NK-92 (cell line): ENCODE results near the gene SETBP1.

ENCODE experiments used
- DNase-seq: peaks from one replicate; lab custom pipeline; 2025; ENCODE audit not compliant: unreplicated experiment; lab: John Stamatoyannopoulos, UW

The SETBP1 gene

DNA sequence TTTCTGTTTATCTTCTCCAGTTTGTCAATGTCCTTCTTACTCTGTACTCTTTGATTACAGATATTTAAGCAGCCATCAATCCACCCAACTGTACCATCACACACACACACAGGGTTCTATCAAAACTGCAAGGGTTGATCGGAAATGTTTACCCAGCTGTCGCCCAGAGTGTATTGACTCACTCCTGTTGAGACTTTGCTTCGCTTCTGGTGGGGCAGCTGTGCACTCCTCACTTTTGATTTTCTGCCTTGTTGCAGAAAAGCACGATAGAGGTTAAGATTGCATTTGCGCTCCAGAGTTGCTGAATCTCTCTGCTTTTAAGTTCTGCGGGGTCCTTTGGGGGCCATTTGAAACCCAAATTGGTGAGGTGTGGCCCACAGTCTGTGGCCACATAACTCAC lies 216.2 kb downstream of the SETBP1 start:
- DNase-seq, result no peak

- DNase-seq, result no peak
Observed at GRCh38 chr18:44897411-44897810, 216.7 kb downstream of the SETBP1 start.

DNA sequence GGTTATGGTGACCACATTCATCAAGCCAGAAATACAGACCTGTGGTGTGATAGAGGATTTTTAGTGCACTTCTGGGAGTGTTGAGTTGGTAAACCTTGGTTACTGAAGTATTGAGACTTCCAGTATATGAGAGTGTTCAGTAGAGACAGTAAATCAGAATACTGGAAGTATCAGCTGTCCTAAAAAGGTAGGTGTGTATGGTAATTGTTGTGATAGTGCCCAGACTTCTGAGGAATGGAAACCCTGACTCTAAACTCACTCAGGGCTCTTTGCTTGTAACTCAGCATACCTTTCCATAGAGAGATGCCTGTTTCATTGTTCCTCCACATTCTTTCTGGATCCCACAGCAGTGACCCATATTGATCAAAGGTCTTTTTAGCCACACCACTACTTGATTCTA lies 217.1 kb downstream of the SETBP1 start:
- no peak for DNase-seq

DNA sequence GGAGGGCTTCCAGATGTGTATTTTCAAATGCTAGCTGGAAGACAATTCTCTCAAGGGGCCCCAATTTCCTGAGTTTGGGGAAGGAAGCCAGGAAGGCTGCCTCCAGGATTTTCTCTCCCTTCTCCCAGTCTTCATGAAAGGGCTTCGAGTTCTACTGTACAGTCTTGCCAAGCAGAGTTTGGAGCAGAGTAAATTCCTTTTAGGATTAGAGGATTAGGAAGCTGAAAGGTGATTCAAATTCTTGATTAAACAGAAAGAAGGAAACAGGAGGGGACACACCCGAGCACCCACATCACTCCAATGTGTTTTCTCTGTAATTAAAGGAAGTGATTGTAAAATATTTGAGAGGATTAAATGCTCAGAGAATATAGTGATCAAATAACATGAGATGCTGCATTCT lies 217.8 kb downstream of the SETBP1 start:
- no peak for DNase-seq

DNA sequence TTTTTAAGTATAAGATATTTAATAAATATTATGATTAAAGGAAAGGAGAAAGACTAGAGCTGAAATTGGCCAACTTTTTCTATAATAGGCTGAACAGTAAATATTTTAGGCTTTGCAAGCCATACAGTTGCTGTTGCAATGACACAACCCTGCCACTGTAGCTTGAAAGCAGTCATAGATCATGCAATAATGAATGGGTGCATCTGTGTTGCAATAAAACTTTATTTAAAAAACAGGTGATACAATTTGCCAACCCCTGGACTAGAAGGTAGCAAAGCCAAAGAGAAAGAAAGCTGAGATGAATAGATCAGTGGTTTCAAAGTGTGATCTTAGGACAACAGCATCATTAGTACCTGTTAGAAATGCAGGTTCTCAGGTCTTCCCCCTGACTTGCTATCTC lies 219.1 kb downstream of the SETBP1 start:
- no peak for DNase-seq

- DNase-seq, result no peak
Observed at GRCh38 chr18:44900627-44901026, 219.9 kb downstream of the SETBP1 start.

DNA sequence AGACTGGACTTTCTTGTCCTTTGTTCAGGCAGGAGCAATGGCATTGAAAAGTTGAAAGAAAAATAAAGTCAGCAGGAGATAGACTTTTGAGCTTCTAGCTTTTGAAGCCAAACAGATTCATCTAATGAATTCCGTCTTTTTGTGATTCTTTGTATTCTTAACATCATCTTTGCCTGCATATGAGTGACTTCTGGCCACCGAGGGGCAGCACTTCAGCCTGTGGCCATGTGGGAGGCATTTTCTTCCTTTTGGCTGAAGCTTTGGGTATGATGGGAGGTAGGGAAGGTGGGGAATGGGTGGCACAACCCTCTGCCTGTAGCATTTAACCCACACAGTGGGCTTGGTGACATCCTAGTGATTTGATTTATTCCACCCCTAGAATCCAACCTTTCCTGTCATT lies 220.6 kb downstream of the SETBP1 start:
- DNase-seq, result no peak

GRCh38 chr18:44903327-44903726 lies 222.6 kb downstream of the SETBP1 start:
- no peak for DNase-seq

DNA sequence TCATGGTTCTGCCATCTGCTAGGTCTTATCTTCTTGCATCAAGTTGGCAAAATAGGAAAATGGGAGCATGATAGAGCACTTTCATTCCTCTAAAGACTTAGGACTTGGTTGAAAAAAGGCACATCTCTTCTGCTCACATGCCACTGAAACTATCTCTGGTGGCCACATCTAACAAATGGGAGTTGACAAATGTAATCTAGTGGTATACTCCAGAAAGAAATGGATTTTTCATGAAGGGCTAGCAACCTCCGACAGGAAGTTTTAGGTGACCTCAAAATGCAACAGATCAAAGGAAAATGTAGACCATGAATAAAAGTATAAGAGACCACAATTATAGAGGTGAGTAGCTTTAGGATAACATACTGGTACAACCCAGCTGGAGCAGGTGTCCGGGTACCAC lies 224.1 kb downstream of the SETBP1 start:
- no peak for DNase-seq

DNA sequence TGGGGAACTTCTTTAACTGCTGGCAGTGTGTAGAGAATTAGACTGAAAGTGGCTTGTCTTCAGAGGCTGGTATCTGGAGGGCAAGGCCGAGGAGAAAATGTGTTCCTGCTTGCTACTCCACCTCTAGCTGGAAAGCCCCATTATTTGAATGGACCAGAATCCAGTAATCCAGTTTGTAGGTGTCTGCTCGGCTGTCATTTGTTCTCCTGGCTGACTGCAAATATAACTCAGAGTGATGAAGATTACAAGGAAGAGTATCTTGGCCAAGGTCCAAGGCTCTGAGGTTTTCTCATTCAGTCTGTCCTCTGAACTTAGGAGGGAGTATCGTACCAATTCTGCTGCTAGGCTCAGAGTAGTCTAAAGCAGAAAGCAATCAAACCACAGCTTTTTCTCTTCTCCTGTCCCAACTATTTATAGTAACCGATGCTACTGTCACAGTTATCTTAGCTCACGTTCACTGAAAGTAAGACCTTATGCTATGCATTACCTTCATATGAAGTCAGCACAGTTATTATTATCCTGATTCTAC lies 228.6 kb downstream of the SETBP1 start:
- no peak for DNase-seq

GRCh38 chr18:44911260-44911659 lies 230.6 kb downstream of the SETBP1 start:
- no peak for DNase-seq

- no peak for DNase-seq
Observed at GRCh38 chr18:44911773-44912172, 231.1 kb downstream of the SETBP1 start.

GRCh38 chr18:44912740-44913478 lies 232.2 kb downstream of the SETBP1 start:
- no peak for DNase-seq

GRCh38 chr18:44914028-44914427 lies 233.3 kb downstream of the SETBP1 start:
- no peak for DNase-seq

DNA sequence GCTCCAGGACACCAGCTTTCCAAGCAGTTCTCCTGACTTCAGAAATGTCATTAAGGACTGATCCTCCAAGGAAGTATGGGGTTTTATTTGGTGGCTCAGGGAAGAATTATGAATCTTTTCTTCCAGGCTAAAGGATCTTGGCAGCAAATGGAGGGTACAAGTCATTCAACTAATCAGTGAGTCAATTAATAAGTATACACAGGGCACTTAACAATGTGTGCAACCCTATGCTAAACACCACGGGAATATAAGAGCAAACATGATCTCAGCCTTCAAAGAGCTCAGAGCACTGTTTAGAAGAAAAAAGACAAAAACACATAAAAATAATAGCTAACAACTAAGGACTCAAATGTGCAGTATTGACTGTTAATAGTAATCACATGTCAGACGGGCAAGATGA lies 234.5 kb downstream of the SETBP1 start:
- DNase-seq, result no peak

DNA sequence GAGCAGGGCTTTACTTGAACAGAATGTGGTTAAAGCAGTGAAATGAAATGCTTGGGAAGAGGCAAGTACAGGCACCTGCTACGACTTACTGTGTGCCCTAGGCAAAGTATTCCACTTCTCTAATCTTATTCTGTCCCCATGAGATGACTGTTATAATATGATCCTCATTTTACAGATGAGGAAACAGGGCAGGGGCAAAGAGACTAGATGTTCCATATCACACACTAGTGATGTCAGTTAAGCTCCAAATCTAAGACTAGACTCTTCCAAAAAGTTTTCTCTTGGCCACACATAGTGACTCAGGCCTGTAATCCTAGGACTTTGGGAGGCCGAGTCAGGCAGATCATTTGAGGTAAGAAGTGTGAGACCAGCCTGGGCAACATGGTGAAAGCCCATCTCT lies 235.0 kb downstream of the SETBP1 start:
- no peak for DNase-seq

DNA sequence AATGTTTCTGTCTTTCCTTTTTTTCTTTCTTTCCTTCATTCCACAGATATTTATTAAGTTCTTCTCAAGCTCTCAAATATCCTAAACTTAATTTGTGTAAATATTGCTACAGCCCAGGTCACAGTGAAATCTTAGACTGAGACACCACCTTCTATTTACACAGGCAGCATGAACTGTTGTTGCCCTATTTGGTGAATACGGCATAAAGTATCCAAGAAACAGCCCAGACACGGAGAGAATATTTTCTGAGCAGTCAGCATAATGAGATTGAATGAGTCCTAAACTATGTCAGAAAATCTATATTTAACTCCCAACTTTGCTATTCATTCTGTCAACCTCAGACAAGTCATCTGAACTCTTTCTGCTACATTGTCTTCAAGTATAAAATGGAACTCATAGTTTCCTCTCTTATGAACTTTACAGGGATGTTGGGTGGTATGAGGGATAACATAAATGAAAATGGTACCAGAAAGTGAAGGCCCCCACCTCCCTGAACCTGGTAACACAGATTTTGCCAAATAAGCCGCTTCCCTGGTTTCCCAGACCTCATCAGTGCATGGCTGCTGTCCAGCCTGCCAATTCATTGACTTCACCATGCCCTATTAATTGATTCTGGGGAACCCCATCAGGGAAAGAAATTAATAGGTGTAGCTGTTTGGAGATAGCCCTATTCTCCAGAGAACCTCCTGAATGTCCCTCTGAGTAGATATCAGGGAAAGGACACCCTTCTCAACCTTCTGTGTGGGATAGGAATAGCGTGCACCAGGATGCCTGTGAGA lies 235.9 kb downstream of the SETBP1 start:
- no peak for DNase-seq

DNA sequence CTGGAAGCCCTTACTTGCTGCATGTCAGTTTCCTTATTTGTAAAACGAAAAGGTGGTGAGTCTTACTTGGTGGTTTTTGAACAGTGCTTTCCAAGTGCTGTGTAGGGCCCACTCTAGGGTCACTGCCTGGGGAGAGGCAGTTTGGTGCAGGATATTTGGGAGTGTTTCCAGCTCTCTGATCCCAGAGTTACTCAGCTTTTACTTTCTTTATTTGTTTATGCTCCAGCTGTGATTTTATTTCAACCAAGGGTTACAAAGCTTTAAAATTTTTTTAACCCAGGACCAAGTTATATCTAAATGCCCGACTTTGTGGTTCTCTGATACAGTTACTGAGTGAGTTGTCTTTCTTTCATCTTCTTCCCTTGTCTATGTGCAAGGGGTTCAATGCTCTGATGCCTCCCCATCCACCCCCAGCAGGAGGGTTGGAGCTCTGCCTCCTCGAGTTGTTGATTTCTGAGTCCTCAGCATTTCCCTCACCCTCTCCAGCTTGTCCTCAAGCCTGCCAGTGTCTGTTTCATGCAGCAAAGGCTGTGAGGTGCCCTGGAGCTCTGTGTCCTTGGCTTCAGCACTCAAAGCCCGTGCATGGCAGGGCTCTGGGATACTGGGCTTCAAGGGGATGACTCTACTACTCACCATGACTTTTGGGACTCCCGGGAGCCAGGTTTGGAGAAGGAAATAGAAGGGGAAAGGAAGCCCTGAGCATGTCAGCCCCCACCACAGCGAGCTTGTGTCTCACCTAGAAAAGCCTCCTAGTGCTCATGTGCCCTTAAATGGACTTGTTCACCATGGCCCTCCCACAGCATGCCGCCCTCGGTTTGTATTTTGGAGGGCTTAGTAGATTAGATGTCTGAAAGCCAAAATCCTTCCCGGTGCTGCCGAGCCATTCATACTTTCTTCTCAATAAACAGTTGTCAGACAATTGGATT lies 236.8 kb downstream of the SETBP1 start:
- no peak for DNase-seq

GRCh38 chr18:44918142-44918476 lies 237.4 kb downstream of the SETBP1 start:
- DNase-seq, result no peak

GRCh38 chr18:44920441-44920840 lies 239.8 kb downstream of the SETBP1 start:
- no peak for DNase-seq

- no peak for DNase-seq
Observed at GRCh38 chr18:44921974-44922373, 241.3 kb downstream of the SETBP1 start.
